HG02759 (cell line): ENCODE results near the gene SIPA1L3.

Experiments used
- ATAC-seq: cut with Tn5 transposase; IDR thresholded peaks from one replicate; pipeline ENCODE4 v1.9.1; 2021; ENCODE audit warnings: mild to moderate bottlenecking, moderate library complexity; ENCODE audit not compliant: unreplicated experiment

The SIPA1L3 gene

DNA sequence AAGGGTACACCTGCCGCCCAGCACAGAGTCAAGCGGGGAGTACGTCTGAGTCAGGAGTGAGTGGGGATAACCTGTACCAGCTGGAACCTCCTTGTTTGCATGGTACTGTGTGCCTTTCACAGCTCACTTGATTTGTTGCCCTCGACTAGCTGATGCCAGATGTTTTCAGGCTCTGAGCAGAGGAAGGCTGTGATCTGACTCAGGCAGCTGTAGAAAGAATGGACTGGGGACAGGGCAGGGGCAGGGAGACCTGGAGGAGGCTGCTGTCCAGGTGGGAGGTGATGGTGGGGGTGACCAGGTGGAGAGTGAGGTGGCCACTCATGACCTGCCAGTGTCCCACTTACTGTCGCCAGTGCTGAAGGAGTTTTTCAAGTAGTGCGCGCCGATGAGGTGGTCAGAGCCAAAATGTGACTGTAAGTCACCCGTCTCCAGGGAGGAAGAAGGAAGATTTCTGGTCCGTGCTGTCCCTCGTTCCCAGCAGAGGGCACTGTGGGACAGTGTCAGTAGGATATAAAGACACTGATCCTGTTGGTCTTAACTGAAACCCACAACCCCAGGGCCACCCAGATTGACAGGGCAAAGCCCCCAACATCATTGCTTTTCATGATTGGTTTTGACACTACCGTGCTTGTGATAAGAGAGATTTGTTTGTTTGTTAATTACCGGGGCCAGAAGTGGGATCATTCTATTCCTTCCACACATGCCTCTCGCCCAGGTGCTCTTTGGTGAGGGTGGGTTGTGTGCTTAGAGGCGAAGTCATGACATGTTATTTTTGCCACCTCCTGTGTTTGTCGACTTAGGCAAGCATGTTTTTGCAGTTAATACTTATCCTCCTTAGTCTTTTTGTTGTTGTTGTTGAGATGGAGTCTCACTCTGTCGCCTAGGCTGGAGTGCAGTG, 188.7 kb downstream of the SIPA1L3 start:
- ATAC-seq = no peak

DNA sequence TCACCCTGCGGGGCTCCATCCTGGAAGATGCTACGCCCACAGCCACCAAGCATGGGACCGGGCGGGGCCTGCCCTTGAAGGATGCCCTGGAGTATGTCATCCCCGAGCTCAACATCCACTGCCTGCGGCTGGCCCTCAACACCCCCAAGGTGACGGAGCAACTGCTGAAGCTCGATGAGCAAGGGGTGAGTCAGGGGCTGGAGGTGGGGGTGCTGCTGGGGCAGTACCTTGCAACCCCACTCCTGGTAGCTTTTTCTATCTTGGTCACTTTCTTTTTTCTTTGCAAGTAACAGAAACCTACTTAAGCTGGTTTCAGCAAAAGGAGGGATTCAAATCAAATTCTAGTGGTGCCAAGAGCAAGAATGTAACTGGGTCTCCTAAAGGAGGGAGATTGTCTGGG, 193.0 kb downstream of the SIPA1L3 start:
- no peak for ATAC-seq

DNA sequence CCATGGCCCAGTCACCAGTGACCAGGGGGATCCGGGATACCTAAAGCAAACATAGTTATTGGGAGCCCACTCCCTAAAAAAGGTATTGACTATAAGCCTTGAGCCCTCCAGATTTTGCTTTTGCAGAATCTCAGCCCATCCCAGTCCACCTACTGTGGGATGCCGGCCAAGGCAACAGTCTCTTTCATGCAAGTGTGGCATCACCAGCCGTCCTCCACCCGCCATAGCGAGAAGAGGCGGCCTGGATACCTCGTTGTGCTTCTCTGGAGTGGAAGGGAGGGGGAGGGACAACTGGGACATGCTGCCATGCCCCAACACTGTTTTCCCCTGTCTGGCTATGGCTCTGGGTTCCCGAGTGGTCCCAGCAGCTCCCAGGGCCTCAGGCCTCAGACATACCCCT, 193.6 kb downstream of the SIPA1L3 start:
- no peak for ATAC-seq

DNA sequence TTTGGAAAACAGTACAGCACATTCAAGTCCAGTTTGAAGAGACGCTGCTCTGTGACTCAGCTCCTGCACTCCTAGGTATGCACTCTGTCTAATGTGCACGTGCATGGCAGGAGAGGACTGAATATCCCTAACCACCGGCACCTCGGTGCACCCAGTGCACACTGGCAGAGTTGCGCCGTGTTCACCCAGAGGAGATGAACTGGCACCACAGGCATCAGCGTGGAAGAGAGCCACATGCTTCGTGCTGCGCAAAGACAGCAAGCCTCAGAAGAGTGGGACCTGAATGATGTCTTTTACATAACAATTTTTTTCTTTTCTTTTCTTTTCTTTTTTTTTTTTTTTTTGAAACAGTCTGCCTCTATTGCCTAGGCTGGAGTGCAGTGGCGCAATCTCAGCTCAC, 194.7 kb downstream of the SIPA1L3 start:
- no peak for ATAC-seq

DNA sequence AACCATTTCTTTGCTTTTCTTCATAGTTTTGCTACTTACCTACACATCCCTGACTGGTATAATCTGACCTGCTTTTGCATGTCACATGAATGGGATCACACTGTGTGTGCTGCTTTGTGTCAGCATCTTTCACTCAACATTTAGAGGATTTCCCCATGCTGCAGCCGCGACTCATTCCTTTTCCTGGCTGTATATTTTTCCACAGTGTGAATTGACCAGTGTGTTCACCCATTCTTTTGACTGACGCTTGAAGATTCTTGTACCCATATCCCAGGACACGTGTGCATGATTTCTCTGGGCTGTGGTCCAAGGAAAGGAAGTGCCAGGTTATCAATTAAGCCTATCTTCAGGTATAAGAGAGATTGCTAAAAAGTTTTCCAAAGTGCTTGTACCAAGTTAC, 198.6 kb downstream of the SIPA1L3 start:
- no peak for ATAC-seq

DNA sequence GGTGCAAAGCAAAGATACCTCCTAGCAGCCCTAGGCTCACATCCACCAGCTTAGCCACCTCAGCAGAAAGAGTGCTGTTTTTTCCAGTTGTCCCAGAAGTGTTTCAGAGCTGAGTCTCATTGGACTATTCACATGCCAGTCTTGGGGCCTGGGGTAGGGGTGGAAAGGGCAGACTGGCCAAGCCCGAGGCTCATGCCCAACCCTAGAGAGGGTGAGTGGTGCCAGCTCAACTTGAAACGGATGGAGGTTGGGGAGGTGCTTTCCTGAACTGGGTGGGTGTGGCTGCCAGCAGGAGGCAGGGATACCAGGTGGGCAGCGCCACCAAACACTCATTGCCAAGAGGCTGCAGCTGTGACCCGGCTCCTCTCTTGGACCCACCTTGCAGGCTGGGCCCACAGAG, 200.1 kb downstream of the SIPA1L3 start:
- ATAC-seq = no peak

DNA sequence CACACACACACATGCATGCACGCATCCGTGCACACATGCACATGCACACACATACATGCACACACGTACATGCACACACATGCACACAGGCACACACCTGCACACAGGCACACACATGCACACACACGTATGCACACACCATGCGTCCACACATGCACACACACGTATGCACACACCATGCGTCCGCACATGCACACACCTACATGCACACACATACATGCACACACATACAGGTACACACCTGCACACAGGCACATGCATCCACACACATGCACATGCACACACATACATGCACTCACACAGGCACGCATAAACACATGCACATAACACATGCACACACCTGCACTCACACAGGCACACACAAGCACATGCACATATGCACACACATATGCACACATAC, 204.9 kb downstream of the SIPA1L3 start:
- no peak for ATAC-seq

DNA sequence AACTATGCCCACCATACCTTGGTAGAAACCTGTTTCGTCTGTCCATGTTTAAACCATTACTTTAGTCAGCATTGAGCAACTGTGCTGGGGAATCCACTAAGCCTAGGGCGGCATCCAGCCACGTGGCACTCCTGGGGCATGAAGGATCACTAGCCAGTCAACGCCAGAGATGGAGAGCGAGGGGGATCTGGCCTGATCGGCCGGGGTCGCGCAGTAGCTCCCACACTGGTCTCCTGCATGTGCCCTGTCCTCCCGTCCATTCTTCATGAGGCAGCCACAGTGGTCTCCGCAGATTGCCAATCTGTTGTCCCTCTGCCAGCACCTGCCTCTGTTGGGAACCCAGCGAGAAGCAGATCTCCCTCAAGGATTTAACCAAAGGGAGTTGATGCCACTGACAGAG, 207.6 kb downstream of the SIPA1L3 start:
- no peak for ATAC-seq

DNA sequence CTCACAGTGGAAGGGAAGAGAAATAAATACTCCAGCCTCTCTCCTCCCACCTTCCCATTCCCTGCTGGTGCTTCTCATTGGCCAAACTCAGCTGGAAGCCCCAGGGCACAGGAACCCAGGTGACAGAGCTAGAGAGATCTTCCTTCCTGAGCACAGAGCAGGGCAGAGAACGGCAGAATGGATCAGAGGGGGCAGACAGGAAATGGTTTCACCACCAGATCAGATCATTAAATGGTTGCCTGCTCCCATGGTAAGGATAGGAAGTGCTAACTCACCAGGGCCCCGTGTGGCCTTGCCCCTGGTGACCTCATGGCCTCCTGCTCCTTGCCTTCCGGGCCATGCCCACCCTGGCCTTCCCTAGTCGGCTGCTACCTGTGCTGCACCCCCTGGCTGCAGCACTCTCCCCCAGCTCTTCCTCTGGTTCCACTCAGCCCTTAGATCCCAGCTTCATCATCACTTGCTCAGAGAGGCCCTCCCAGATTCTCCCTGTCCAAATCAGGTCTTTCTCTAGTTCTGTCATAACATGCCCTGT, 208.3 kb downstream of the SIPA1L3 start:
- no peak for ATAC-seq

DNA sequence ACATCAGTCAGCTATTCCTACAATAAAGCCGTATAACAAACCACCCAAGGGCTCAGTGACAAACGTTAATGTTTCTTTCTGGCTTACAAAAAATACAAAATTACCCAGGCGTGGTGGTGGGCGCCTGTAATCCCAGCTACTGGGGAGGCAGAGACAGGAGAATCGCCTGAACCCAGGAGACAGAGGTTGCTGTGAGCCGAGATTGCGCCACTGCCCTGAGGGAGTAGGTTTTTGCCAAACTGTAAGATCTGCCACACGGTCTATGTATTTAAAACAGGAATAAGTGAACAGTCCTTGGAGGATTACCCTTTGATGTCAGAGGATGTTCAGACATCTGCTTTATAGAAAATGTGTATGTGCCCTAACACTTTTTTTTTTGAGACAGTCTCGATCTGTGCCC, 211.2 kb downstream of the SIPA1L3 start:
- ATAC-seq = no peak

DNA sequence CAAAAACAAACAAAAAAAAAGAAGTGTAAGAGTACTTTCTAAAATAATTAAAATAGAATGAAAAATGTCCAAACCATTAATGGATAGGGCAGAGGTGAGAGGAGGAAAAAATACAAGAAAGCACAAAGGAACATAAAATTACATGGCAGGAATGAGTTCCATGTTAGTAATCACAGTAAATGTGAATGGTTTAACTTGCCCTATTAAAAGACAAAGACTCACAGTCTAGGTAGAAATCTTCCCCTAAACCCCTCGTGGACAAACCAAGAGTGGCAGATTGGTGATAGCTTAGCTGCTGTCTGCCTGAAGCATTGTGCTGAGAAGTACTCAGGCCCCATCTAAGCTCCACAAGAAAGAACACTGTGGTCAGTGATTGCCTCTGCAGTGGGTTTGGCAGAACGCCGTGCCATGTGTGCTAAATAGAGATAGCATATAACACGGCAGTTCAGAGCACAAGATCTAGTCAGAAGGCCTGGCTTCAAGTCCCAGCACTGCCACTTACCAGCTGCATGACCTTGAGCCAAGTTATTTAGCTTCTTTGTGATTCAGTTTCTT, 213.5 kb downstream of the SIPA1L3 start:
- no peak for ATAC-seq

DNA sequence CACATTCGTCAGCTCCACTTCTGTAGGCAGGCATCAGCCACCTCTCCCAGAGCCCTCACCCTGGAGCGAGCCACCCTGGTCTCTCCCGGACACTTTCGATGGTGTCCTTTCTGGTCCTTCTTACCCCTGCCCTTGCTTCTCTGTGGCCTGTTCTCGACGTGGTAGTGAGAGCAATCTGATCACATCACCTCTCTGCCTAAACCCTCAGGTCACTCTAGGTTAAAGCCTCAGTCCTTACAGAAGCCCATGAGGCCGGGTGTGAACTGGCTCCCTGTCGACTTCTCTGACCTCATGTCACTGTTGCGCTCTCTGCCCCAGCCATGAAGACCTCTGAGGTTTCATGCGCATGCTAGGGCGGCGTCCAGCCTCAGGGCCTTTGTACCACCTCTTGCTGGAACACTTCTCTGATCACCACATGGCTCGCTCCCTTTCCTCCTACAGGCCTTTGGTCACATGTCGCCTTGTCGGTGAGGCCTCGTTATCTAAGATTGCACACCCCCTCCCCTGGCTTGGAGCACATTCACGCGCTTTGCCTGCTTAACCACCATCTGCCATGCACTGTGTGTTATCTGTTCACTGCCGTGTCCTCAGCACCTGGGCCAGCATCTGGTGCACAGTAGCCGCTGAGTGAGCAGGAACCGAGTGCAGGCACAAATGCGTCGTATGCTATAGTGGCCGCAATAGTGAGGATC, 215.5 kb downstream of the SIPA1L3 start:
- ATAC-seq = no peak

DNA sequence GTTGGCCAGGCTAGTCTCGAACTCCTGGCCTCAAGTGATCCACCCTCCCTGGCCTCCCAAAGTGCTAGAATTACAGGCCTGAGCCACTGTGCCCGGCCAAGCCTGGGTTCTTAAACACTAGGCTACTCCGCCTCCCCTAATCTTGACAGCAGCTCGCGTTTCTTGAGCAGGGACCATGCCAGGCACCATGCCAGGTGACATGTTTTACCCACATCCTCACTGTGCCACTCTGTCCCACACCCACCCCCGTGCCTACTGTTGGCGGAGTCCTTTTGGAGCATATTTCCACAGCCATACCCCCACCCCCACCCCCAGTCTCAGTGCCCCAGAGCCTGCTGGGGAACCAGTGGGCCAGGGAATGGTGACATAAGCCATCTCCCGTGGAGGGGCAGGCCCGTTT, 218.2 kb downstream of the SIPA1L3 start:
- no peak for ATAC-seq

DNA sequence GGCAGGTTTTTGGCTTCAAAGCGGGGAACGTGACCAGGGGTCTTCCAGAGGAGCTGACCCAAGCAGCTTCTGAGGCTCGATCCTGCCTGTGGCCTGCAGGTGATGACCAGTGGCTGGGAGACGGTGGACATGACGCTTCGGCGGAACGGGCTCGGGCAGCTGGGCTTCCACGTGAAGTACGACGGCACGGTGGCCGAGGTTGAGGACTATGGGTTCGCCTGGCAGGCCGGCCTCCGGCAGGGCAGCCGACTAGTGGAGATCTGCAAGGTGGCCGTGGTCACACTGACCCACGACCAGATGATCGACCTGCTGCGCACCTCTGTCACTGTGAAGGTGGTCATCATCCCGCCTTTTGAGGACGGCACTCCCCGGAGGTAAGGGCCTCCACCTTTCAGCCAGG, 223.4 kb downstream of the SIPA1L3 start:
- no peak for ATAC-seq

DNA sequence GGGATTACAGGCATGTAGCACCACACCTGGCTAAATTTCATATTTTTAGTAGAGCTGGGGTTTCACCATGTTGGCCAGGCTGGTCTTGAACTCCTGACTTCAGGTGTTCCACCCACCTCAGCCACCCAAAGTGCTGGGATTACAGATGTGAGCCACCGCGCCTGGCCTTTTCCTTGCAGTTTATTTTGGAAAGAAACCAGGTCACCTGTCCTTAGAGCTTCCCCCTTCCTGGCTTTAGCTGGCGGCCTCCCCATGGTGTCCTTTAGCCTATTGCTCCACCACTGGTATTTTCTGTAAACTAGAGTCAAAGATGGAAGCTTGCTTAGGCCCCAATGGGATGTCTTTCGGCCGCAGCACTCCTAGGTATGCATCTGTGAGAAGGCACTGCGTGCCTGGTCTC, 225.8 kb downstream of the SIPA1L3 start:
- ATAC-seq = no peak

DNA sequence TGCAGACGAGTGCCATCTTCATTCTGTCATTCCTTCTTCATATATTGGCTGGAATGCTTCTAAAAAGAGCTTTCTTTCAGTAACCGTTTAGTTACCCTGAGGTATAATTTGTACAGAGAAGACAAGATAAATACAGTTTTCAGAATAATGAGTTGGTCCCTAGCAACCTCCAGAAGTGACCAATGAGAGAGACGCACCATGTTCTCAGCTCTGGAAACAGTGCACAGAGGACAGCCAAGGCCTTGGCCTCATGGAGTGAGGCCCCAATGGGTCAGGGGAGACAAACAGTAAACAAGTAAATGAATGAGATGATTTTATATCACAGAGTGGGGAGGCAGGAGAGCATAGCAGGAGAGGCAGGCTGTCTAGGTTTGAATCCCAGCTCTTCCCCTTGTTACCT, 226.3 kb downstream of the SIPA1L3 start:
- no peak for ATAC-seq

DNA sequence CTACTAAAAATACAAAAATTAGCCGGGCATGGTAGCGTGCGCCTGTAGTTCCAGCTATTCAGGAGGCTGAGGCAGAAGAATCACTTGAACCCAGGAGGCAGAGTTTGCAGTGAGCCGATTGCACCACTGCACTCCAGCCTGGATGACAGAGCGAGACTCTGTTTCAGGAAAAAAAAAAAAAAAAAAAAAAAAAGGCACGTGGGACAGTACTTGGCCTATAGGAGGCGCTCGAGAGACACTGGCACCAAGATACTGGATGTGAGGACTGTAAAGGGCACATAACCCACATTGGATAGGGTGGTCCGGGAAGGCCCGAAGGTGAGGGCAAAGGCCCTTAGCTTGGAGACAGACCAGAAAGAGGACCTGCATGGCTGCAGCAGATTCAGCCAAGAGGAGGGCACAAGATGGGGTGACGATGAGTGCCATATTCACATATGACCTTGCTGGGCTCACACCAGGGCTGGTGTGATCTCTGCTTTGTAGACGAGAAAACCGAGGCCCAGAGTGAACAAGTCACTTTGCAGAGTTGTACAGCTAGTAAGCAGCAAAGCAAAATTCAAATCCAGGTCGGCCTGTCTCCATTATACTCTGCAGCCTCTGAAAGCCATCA, 227.6 kb downstream of the SIPA1L3 start:
- ATAC-seq = no peak

DNA sequence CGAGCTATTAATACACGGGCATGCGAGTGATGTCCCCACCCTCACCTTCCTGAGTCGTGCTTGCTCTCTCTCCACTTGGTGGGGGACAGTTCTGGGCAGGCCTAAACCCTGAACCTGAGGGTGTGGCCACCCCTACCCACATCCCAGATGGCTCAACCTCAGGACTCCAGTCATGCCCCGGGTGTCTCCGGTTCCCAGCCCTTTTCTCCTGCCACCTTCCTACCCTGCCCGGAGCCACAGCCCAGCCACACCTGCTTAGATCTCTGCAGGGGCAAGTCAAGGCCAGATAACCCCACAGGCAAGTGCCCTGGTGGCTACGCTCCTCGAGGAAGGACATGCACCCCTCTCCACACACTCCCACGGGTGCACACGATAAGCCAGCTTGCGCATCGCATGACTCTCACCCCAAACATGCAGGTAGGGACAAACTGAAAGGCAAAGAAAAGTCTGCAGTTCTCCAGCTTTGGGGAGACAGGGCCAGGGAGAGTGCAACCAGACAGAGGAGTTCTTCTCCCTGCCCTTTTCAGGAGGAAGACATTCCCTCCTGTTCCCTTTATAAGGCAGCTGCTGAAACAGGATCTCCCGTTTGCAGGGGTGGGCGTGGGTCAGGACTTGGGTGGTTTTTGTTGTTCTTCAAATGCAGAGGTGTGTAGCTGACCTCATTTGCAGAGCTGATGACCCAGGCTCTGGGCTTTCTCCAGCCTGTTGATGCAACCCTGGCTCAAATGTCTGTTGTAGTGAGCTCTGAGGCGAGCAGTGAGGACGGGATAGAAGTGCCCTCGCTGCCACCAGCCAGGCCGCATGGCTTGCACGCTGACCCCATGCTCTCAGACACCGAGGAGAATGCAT, 228.4 kb downstream of the SIPA1L3 start:
- no peak for ATAC-seq

DNA sequence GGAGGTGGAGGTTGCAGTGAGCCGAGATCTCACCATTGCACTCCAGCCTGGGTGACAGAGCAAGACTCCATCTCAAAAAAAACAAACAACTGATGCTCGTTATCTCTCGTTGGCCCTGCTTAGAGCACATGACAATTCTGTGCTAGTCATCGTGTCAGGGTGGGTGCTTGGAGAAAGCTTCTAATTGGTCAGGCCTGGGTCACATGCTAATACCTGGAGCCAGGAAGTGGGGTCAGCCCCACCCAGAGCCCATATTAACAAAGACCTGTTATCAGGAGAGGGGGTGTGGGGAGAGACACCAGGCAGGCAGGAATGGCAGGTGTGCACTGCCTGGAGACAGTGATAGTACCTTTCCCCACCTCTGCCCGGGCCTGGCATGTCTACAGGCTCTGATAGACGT, 232.1 kb downstream of the SIPA1L3 start:
- ATAC-seq = no peak

DNA sequence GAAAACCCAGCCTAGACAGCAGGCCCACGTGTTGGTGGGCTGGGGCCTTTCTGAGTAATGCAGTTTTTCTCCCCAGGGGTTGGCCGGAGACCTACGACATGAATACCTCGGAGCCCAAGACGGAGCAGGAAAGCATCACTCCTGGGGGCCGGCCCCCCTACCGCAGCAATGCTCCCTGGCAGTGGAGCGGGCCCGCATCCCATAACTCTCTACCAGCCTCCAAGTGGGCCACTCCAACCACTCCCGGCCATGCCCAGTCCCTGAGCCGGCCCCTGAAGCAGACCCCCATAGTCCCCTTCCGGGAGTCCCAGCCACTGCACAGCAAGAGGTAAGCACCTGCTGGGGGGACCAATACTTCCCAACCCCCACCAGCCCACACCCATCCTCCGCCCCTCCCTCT, 234.1 kb downstream of the SIPA1L3 start:
- no peak for ATAC-seq
